Uterus (tissue), 2 donors: ENCODE results near the gene SSBP2.

Source experiments
- CTCF ChIP-seq, 4 experiments: fragments of 200-600 bp in 2 of 4; fragments of 450-650 bp in 2 of 4; sonication (generic) in 2 of 4; IDR thresholded peaks; one replicate each; pipeline ENCODE4 v1.5.1; 2016 to 2019; ENCODE audit warnings: antibody characterized with exemption in 4 of 4, mild to moderate bottlenecking in 2 of 4, moderate library complexity in 1 of 4
- POLR2A ChIP-seq, 2 donors: fragments of 450-650 bp; IDR thresholded peaks; one replicate each; pipeline ENCODE4 v1.6.1; 2016; ENCODE audit warnings: antibody characterized with exemption in 2 of 2, mild to moderate bottlenecking in 1 of 2, moderate library complexity in 1 of 2

- TF ChIP-seq CTCF (IDR thresholded peaks at IDR 0.05) (no peak), POLR2A (IDR thresholded peaks at IDR 0.05) (no peak)
These were observed 111.3 kb downstream of the SSBP2 start for GRCh38 chr5:81639556-81639955.
